GM21367 (cell line): Measurements from ENCODE around the gene RPS29.

Experiments used
- ATAC-seq: cut with Tn5 transposase; IDR thresholded peaks from one replicate; pipeline ENCODE4 v1.9.1; 2021; ENCODE audit not compliant: unreplicated experiment

RPS29 gene

GRCh38 chr14:49553106-49553505 lies 33.1 kb downstream of the RPS29 start:
- ATAC-seq = no peak

DNA sequence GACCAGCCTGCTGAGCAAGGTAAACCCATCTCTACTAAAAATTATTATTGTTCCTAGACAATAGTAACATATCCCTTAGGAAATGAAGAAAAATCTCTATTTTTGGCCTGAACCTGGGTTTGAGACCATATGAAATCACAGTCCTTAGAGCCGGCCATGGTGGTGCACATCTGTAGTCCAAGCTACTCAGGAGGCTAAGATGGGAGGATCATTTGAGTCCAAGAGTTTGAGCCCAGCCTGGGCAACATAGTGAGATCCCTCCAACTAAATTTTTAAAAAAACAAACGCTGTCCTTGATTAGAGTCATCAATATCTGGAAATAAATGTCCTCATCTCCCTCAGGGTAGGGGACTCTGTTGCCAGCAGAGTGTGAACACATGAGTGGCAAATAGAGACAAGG lies 34.6 kb downstream of the RPS29 start:
- ATAC-seq = no peak

GRCh38 chr14:49550286-49551184 lies 35.6 kb downstream of the RPS29 start:
- no peak for ATAC-seq

- ATAC-seq = no peak
Measured at GRCh38 chr14:49549881-49550280, 36.3 kb downstream of the RPS29 start.

DNA sequence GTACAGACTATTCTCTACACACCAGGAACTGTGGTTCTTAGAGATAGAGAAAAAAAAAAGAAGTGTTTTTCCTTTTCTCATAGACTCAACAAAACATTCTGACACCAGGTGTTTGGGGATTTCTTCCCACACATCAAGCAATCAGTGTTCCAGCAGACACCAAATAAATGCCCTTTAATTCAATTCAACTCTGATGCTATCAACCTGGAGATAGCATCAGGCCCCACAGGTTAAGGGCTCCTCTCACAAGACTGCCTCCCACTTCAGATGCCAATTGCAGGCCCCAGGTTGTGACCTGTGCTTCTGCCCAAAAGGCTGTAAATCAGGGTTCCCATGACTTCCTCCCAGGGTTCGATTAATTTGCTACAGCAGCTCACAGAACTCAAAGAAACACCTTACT lies 36.7 kb downstream of the RPS29 start:
- no peak for ATAC-seq

DNA sequence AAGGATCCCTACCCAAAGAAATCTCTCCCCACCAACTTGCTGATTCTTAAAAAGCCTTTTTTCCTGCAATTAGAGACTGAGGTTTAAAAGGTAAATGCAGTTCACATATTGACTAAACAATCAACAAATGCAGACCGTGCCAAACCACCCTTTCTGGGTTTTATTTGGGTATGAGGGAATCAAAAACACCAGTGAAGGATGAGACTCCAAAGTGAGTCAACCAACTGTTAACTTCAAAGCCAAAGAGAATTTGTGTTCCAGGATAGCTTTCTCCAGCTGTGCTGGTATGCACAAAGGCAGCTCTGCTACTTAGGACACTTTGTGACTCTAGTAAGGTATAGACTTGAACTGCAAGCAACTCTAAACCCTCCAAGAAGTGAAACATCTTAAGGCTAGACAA lies 39.4 kb downstream of the RPS29 start:
- ATAC-seq = no peak

DNA sequence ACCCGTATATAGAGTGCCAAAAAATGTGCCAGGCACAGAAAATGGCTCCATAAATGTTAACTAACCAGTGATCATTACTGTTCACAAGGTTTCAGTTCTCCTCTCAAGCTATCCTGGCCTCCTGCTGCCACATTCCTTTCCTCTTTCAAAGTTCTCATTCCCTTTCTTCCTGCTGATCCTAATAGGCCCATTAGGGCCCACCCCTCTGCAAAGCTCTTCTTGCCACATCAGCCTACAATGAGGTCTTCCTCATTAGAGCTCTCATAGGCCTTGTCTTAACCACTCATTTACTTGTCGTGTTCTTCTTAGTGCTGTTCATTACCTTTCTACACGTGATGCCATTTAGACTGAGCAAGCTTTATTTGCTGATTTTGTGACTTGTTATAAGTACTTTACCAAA lies 40.5 kb downstream of the RPS29 start:
- no peak for ATAC-seq

GRCh38 chr14:49545071-49545470 lies 41.1 kb downstream of the RPS29 start:
- ATAC-seq = no peak

- ATAC-seq = no peak
Measured at GRCh38 chr14:49541049-49541448, 45.1 kb downstream of the RPS29 start.

DNA sequence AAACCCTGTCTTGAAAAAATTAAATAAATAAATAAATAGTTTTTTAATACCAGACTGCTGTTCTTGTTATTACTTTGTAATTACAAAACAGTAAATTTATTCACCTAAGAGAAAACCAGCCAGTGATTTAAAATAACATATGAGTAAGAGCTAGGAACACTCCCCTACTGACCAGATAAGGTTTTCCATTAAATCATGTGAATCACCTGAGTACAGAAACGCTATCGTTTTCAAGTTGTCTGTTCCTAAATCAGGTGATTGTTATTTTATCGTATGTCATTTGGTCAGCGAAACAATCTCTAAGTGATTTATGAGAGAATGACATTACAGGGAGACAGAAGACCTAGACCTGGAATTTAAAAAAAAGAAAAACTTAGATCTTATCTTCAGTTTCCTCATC lies 47.3 kb downstream of the RPS29 start:
- ATAC-seq = no peak
